Smooth muscle cell of bladder (primary cell): ENCODE results near the gene MAP3K5. TPM values are rescaled to one million over a fixed set of nuclear protein-coding genes. Genes with fewer than 3 reads are reported as not detected.

Experiments used
- total RNA-seq: library from RNA; depleted of rRNA; stranded (reverse); fragments of >200 nt; gene quantifications from 2 replicates; pipeline ENCODE4 v1.2.3, GENCODE V29; 2014

Gene MAP3K5
- 20.1 and 20.2 TPM in 2 replicates for total RNA-seq

GRCh38 chr6:136792410-136793262 lies at the start of gene MAP3K5:
MAP3K5 (minus strand) TSS chr6:136792477; CDS start chr6:136792157, 320 bp downstream.

GRCh38 chr6:136822376-136823127 lies 30.3 kb upstream of the MAP3K5 start, which contains the start of gene PEX7:
PEX7 (plus strand) TSS chr6:136822592; CDS start chr6:136822666, 74 bp downstream.

GRCh38 chr6:136550330-136551071 lies 241.8 kb downstream of the MAP3K5 start, which contains the start of gene MAP7:
MAP7 (minus strand) TSS chr6:136550422; CDS start chr6:136550408, 14 bp downstream.

Other genes with a start within 250 kb of the MAP3K5 start
- 3.7 and 3.8 TPM in 2 replicates for gene MAP7, start 242.1 kb downstream of the MAP3K5 start, total RNA-seq
- 7.3 and 11.6 TPM in 2 replicates for gene PEX7, start 30.1 kb upstream of the MAP3K5 start, total RNA-seq
- not detected in 2 replicates for gene SLC35D3, start 129.8 kb upstream of the MAP3K5 start, total RNA-seq